ENCODE data around the gene PUS1. TPM values are rescaled to one million over a fixed set of nuclear protein-coding genes. Genes with fewer than 3 reads are reported as not detected.

PUS1 gene
- total and polyA plus RNA-seq, 7 experiments from 2014 or later: 15.0 to 54.9 (median 37.1) TPM

- no peak for DNase-seq
- ATAC-seq: no peak
- CTCF ChIA-PET: no interaction called here
- Mint-ChIP-seq H3K4me3 (no peak overlapping the region), H3K4me1 (no peaks in the 10 kb centered on the region), H3K9me3 (no peaks in the 10 kb centered on the region), H3K36me3 (peaks cover 0 to 8% (median 0%) of the 10 kb centered on the region in 5 donors), H3K27ac (no peak overlapping the region), H3K27me3 (no peaks in the 10 kb centered on the region)
- Histone ChIP-seq H3K4me3 (ENCODE audit: low read length) (no peak overlapping the region), H3K27ac (ENCODE audit: low read depth, low read length) (no peak overlapping the region), H3K9me3 (ENCODE audit: control insufficient read depth in 2 of 3, low read length in 3 of 3) (no peaks in the 10 kb centered on the region), H3K27me3 (ENCODE audit: control insufficient read depth in 2 of 2, insufficient read depth in 2 of 2, low read length in 2 of 2) (no peaks in the 10 kb centered on the region), H3K4me1 (ENCODE audit: control insufficient read depth in 2 of 2, insufficient read depth in 2 of 2, low read length in 2 of 2) (no peaks in the 10 kb centered on the region), H3K36me3 (ENCODE audit: control insufficient read depth in 2 of 3, insufficient read depth in 3 of 3, low read length in 3 of 3) (peaks cover 0 to 90% (median 0%) of the 10 kb centered on the region in 3 experiments)
- intact Hi-C loops (cut with micrococcal nuclease): no loop called here
- POLR2A ChIA-PET: no interaction called here
Measured at GRCh38 chr12:131915823-131916222, 13.3 kb upstream of the PUS1 start.

- Mint-ChIP-seq H3K4me3 (no peak overlapping the region), H3K27ac (peak overlapping the region in 1 of 9 donors; percentile 41), H3K36me3 (peaks cover 0 to 8% (median 0%) of the 10 kb centered on the region in 5 donors), H3K27me3 (no peaks in the 10 kb centered on the region), H3K9me3 (no peaks in the 10 kb centered on the region), H3K4me1 (no peaks in the 10 kb centered on the region)
- intact Hi-C loops (cut with micrococcal nuclease): no loop called here
- no peaks in the 10 kb centered on the region for H3K9me3 ChIP-seq (ENCODE audit: control insufficient read depth in 2 of 3, low read length in 3 of 3)
- POLR2A ChIA-PET: no interaction called here
- H3K4me3 ChIP-seq (ENCODE audit: low read length): no peak overlapping the region
- H3K36me3 ChIP-seq (ENCODE audit: control insufficient read depth in 2 of 3, insufficient read depth in 3 of 3, low read length in 3 of 3): peaks cover 0 to 90% (median 0%) of the 10 kb centered on the region in 3 experiments
- ATAC-seq (no peak), DNase-seq (no peak)
- H3K27me3 ChIP-seq (ENCODE audit: control insufficient read depth in 2 of 2, insufficient read depth in 2 of 2, low read length in 2 of 2): no peaks in the 10 kb centered on the region
- no peak overlapping the region for H3K27ac ChIP-seq (ENCODE audit: low read depth, low read length)
- H3K4me1 ChIP-seq (ENCODE audit: control insufficient read depth in 2 of 2, insufficient read depth in 2 of 2, low read length in 2 of 2): no peaks in the 10 kb centered on the region
- CTCF ChIA-PET: no interaction called here
Measured at GRCh38 chr12:131916306-131917138, 12.6 kb upstream of the PUS1 start.

GRCh38 chr12:131917139-131917710 is 11.9 kb upstream of the PUS1 start:
- Mint-ChIP-seq H3K36me3 (peaks cover 0 to 7% (median 0%) of the 10 kb centered on the region in 5 donors), H3K9me3 (no peaks in the 10 kb centered on the region), H3K4me3 (no peak overlapping the region), H3K4me1 (no peaks in the 10 kb centered on the region), H3K27ac (no peak overlapping the region), H3K27me3 (no peaks in the 10 kb centered on the region)
- H3K4me3 ChIP-seq (ENCODE audit: low read length): no peak overlapping the region
- CTCF ChIA-PET: no interaction called here
- no peaks in the 10 kb centered on the region for H3K9me3 ChIP-seq (ENCODE audit: control insufficient read depth in 2 of 3, low read length in 3 of 3)
- H3K27me3 ChIP-seq (ENCODE audit: control insufficient read depth in 2 of 2, insufficient read depth in 2 of 2, low read length in 2 of 2): no peaks in the 10 kb centered on the region
- POLR2A ChIA-PET: no interaction called here
- no peak for ATAC-seq
- DNase-seq: peak in 1 of 9 donors; percentile 34
- no peaks in the 10 kb centered on the region for H3K4me1 ChIP-seq (ENCODE audit: control insufficient read depth in 2 of 2, insufficient read depth in 2 of 2, low read length in 2 of 2)
- peaks cover 0 to 89% (median 0%) of the 10 kb centered on the region in 3 experiments for H3K36me3 ChIP-seq (ENCODE audit: control insufficient read depth in 2 of 3, insufficient read depth in 3 of 3, low read length in 3 of 3)
- no peak overlapping the region for H3K27ac ChIP-seq (ENCODE audit: low read depth, low read length)
- intact Hi-C loops (cut with micrococcal nuclease): no loop called here

GRCh38 chr12:131917711-131918306 is 11.3 kb upstream of the PUS1 start:
- H3K27me3 Mint-ChIP-seq: no peaks in the 10 kb centered on the region
- H3K36me3 Mint-ChIP-seq: peaks cover 0 to 7% (median 0%) of the 10 kb centered on the region in 5 donors
- no peaks in the 10 kb centered on the region for H3K9me3 Mint-ChIP-seq
- POLR2A ChIA-PET: no interaction called here
- no peaks in the 10 kb centered on the region for H3K4me1 ChIP-seq (ENCODE audit: control insufficient read depth in 2 of 2, insufficient read depth in 2 of 2, low read length in 2 of 2)
- no peak overlapping the region for H3K27ac ChIP-seq (ENCODE audit: low read depth, low read length)
- CTCF ChIA-PET: no interaction called here
- H3K36me3 ChIP-seq (ENCODE audit: control insufficient read depth in 2 of 3, insufficient read depth in 3 of 3, low read length in 3 of 3): peaks cover 0 to 83% (median 0%) of the 10 kb centered on the region in 3 experiments
- intact Hi-C loops (cut with micrococcal nuclease): no loop called here
- no peak for DNase-seq
- no peaks in the 10 kb centered on the region for H3K27me3 ChIP-seq (ENCODE audit: control insufficient read depth in 2 of 2, insufficient read depth in 2 of 2, low read length in 2 of 2)
- H3K4me3 Mint-ChIP-seq: no peak overlapping the region
- ATAC-seq: no peak
- H3K4me3 ChIP-seq (ENCODE audit: low read length): no peak overlapping the region
- H3K27ac Mint-ChIP-seq: no peak overlapping the region
- no peaks in the 10 kb centered on the region for H3K9me3 ChIP-seq (ENCODE audit: control insufficient read depth in 2 of 3, low read length in 3 of 3)
- H3K4me1 Mint-ChIP-seq: no peaks in the 10 kb centered on the region

GRCh38 chr12:131918311-131919050 is 10.6 kb upstream of the PUS1 start:
- Histone ChIP-seq H3K36me3 (ENCODE audit: control insufficient read depth in 2 of 3, insufficient read depth in 3 of 3, low read length in 3 of 3) (peaks cover 0 to 78% (median 0%) of the 10 kb centered on the region in 3 experiments), H3K27me3 (ENCODE audit: control insufficient read depth in 2 of 2, insufficient read depth in 2 of 2, low read length in 2 of 2) (no peaks in the 10 kb centered on the region), H3K9me3 (ENCODE audit: control insufficient read depth in 2 of 3, low read length in 3 of 3) (no peaks in the 10 kb centered on the region), H3K4me3 (ENCODE audit: low read length) (no peak overlapping the region), H3K4me1 (ENCODE audit: control insufficient read depth in 2 of 2, insufficient read depth in 2 of 2, low read length in 2 of 2) (no peaks in the 10 kb centered on the region), H3K27ac (ENCODE audit: low read depth, low read length) (no peak overlapping the region)
- ChIA-PET CTCF (no interaction called here), POLR2A (no interaction called here)
- intact Hi-C loops (cut with micrococcal nuclease): no loop called here
- no peaks in the 10 kb centered on the region for H3K27me3 Mint-ChIP-seq
- H3K4me1 Mint-ChIP-seq: no peaks in the 10 kb centered on the region
- H3K27ac Mint-ChIP-seq: no peak overlapping the region
- H3K9me3 Mint-ChIP-seq: no peaks in the 10 kb centered on the region
- no peak for DNase-seq
- H3K36me3 Mint-ChIP-seq: peaks cover 0 to 7% (median 0%) of the 10 kb centered on the region in 5 donors
- ATAC-seq: peak; percentile 26
- no peak overlapping the region for H3K4me3 Mint-ChIP-seq

- DNase-seq (no peak), ATAC-seq (peak; percentile 2)
- Histone ChIP-seq H3K4me1 (ENCODE audit: control insufficient read depth in 2 of 2, insufficient read depth in 2 of 2, low read length in 2 of 2) (no peaks in the 10 kb centered on the region), H3K27ac (ENCODE audit: low read depth, low read length) (no peak overlapping the region), H3K4me3 (ENCODE audit: low read length) (no peak overlapping the region), H3K9me3 (ENCODE audit: control insufficient read depth in 2 of 3, low read length in 3 of 3) (no peaks in the 10 kb centered on the region), H3K36me3 (ENCODE audit: control insufficient read depth in 2 of 3, insufficient read depth in 3 of 3, low read length in 3 of 3) (peaks cover 0 to 73% (median 0%) of the 10 kb centered on the region in 3 experiments), H3K27me3 (ENCODE audit: control insufficient read depth in 2 of 2, insufficient read depth in 2 of 2, low read length in 2 of 2) (no peaks in the 10 kb centered on the region)
- intact Hi-C loops (cut with micrococcal nuclease): no loop called here
- CTCF ChIA-PET: no interaction called here
- Mint-ChIP-seq H3K4me1 (no peaks in the 10 kb centered on the region), H3K27me3 (no peaks in the 10 kb centered on the region), H3K36me3 (peaks cover 0 to 7% (median 0%) of the 10 kb centered on the region in 5 donors), H3K4me3 (no peak overlapping the region), H3K9me3 (no peaks in the 10 kb centered on the region), H3K27ac (no peak overlapping the region)
- POLR2A ChIA-PET: no interaction called here
Measured at GRCh38 chr12:131919051-131919347, 10.1 kb upstream of the PUS1 start.
